Measurements from ENCODE around the gene PRR3.

PRR3 gene

GRCh38 chr6:30556066-30556905 is 809 bp upstream of the PRR3 start, which contains the start of gene GNL1:
Gene GNL1 (minus strand): TSS chr6:30556489. CDS start chr6:30556203, 286 bp downstream.
- under 1% methylated on average over 71 of the region's 71 CpGs for WGBS
- Histone ChIP-seq H3K27me3 (ENCODE audit: insufficient read depth, low read length) (no peaks in the 10 kb centered on the region), H3K4me1 (ENCODE audit: insufficient read depth, low read length) (peaks cover 9% of the 10 kb centered on the region; the same call in 1 of the 2 replicates), H3K27ac (ENCODE audit: low read depth, low read length) (peak within 1 kb of the TSS; percentile 99), H3K4me3 (ENCODE audit: low read length) (peak within 1 kb of the TSS; percentile 81), H3K36me3 (ENCODE audit: insufficient read depth, low read length) (peaks cover 53% of the 10 kb centered on the region), H3K9me3 (ENCODE audit: insufficient read depth, low read depth, low read length) (no peaks in the 10 kb centered on the region), H3K9ac (ENCODE audit: low read depth, low read length) (peak within 1 kb of the TSS; percentile 87)

DNA sequence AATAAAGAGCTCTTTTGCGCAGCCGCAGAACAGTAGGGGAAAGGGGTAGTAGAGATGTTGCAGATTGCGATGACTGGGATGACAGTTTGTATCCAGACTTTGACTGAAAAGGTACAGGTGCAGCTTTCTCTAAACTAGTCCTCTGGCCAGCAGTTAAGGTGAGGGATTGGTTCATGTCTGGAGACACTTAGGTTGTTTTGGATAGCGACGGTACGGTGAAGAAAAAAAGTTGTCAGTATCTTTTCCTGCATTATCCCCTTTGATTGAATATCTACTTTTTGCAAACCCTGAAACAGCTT is 537 bp downstream of the PRR3 start:
- Histone ChIP-seq H3K4me1 (ENCODE audit: insufficient read depth, low read length) (peaks cover 9% of the 10 kb centered on the region; the same call in 1 of the 2 replicates), H3K9ac (ENCODE audit: low read depth, low read length) (peak overlapping the region; percentile 87), H3K27me3 (ENCODE audit: insufficient read depth, low read length) (no peaks in the 10 kb centered on the region), H3K4me3 (ENCODE audit: low read length) (peak overlapping the region; percentile 81), H3K9me3 (ENCODE audit: insufficient read depth, low read depth, low read length) (no peaks in the 10 kb centered on the region), H3K36me3 (ENCODE audit: insufficient read depth, low read length) (peaks cover 53% of the 10 kb centered on the region), H3K27ac (ENCODE audit: low read depth, low read length) (peak overlapping the region; percentile 99)
- WGBS, result 10% methylated on average over 6 of the region's 6 CpGs

- Histone ChIP-seq H3K4me3 (ENCODE audit: low read length) (no peak overlapping the region), H3K4me1 (ENCODE audit: insufficient read depth, low read length) (peaks cover 3% of the 10 kb centered on the region; the same call in 1 of the 2 replicates), H3K36me3 (ENCODE audit: insufficient read depth, low read length) (peaks cover 43% of the 10 kb centered on the region), H3K27me3 (ENCODE audit: insufficient read depth, low read length) (no peaks in the 10 kb centered on the region), H3K9me3 (ENCODE audit: insufficient read depth, low read depth, low read length) (no peaks in the 10 kb centered on the region), H3K9ac (ENCODE audit: low read depth, low read length) (no peak overlapping the region), H3K27ac (ENCODE audit: low read depth, low read length) (no peak overlapping the region)
- no CpG with 5 or more reads among the region's 3 CpGs for WGBS
Observed at GRCh38 chr6:30560930-30561329, 3.8 kb downstream of the PRR3 start.

- peaks cover 3% of the 10 kb centered on the region; the same call in 1 of the 2 replicates for H3K4me1 ChIP-seq (ENCODE audit: insufficient read depth, low read length)
- H3K9me3 ChIP-seq (ENCODE audit: insufficient read depth, low read depth, low read length), result no peaks in the 10 kb centered on the region
- no peak overlapping the region for H3K9ac ChIP-seq (ENCODE audit: low read depth, low read length)
- no peaks in the 10 kb centered on the region for H3K27me3 ChIP-seq (ENCODE audit: insufficient read depth, low read length)
- H3K4me3 ChIP-seq (ENCODE audit: low read length), result no peak overlapping the region
- 96% methylated on average over 14 of the region's 14 CpGs for WGBS
- H3K27ac ChIP-seq (ENCODE audit: low read depth, low read length), result no peak overlapping the region
- H3K36me3 ChIP-seq (ENCODE audit: insufficient read depth, low read length), result peaks cover 43% of the 10 kb centered on the region
Observed at GRCh38 chr6:30562470-30563425, 5.7 kb downstream of the PRR3 start.

DNA sequence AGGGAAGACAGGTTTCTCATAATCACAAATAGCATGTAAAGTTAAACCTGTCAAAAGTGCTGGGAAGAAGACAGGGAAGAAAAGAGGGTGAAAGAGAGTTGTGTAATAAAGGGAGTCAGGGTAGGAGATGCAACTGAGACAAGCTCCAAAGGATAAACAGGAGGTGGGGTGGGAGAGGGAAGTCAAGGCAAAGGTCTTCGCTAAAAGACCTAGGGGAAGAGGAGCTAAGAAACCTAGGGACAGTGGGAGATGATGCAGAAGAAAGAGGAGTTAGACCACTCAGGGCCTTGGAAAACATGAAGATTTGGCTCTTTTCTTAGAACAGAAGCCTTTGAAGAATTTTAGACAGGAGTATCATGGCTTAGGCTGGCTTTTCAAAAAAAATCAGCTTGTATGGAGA is 7.0 kb downstream of the PRR3 start:
- H3K4me3 ChIP-seq (ENCODE audit: low read length), result no peak overlapping the region
- H3K4me1 ChIP-seq (ENCODE audit: insufficient read depth, low read length), result no peaks in the 10 kb centered on the region
- no peak overlapping the region for H3K9ac ChIP-seq (ENCODE audit: low read depth, low read length)
- H3K27me3 ChIP-seq (ENCODE audit: insufficient read depth, low read length), result no peaks in the 10 kb centered on the region
- H3K9me3 ChIP-seq (ENCODE audit: insufficient read depth, low read depth, low read length), result no peaks in the 10 kb centered on the region
- WGBS, result 95% methylated on average over 1 of the region's 1 CpG
- H3K27ac ChIP-seq (ENCODE audit: low read depth, low read length), result no peak overlapping the region
- peaks cover 36% of the 10 kb centered on the region for H3K36me3 ChIP-seq (ENCODE audit: insufficient read depth, low read length)

GRCh38 chr6:30565772-30566171 is 8.7 kb downstream of the PRR3 start:
- H3K27ac ChIP-seq (ENCODE audit: low read depth, low read length), result no peak overlapping the region
- peaks cover 29% of the 10 kb centered on the region for H3K36me3 ChIP-seq (ENCODE audit: insufficient read depth, low read length)
- H3K9me3 ChIP-seq (ENCODE audit: insufficient read depth, low read depth, low read length), result no peaks in the 10 kb centered on the region
- no peak overlapping the region for H3K9ac ChIP-seq (ENCODE audit: low read depth, low read length)
- H3K27me3 ChIP-seq (ENCODE audit: insufficient read depth, low read length), result peaks cover 9% of the 10 kb centered on the region; the same call in 1 of the 2 replicates
- H3K4me1 ChIP-seq (ENCODE audit: insufficient read depth, low read length), result no peaks in the 10 kb centered on the region
- no peak overlapping the region for H3K4me3 ChIP-seq (ENCODE audit: low read length)

DNA sequence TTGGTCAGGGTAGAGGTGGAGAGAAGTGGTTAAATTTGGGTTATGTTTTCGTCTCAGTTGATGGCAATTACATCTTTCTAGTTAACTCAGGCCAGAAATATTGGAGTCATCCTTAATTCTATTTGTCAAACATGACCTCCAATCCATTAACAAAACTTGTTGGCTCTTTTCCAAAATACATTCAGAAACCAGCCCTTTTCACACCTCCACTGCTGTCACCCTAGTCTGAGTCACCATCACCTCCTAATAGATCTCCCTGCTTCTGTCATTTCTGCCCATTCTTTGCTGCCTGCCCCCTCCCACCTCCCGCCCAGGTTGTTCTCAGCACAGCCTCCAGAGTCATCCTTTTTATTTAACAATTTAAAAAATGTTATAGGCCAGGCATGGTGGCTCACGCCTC is 11.2 kb downstream of the PRR3 start:
- H3K9me3 ChIP-seq (ENCODE audit: insufficient read depth, low read depth, low read length), result no peaks in the 10 kb centered on the region
- H3K4me3 ChIP-seq (ENCODE audit: low read length), result no peak overlapping the region
- 76% methylated on average over 3 of the region's 3 CpGs for WGBS
- H3K36me3 ChIP-seq (ENCODE audit: insufficient read depth, low read length), result peaks cover 17% of the 10 kb centered on the region
- H3K9ac ChIP-seq (ENCODE audit: low read depth, low read length), result no peak overlapping the region
- peaks cover 6% of the 10 kb centered on the region for H3K4me1 ChIP-seq (ENCODE audit: insufficient read depth, low read length)
- peaks cover 9% of the 10 kb centered on the region; the same call in 1 of the 2 replicates for H3K27me3 ChIP-seq (ENCODE audit: insufficient read depth, low read length)
- no peak overlapping the region for H3K27ac ChIP-seq (ENCODE audit: low read depth, low read length)

GRCh38 chr6:30570263-30570662 is 13.2 kb downstream of the PRR3 start:
- peaks cover 9% of the 10 kb centered on the region; the same call in 1 of the 2 replicates for H3K27me3 ChIP-seq (ENCODE audit: insufficient read depth, low read length)
- WGBS, result 79% methylated on average over 1 of the region's 1 CpG
- peaks cover 6% of the 10 kb centered on the region for H3K4me1 ChIP-seq (ENCODE audit: insufficient read depth, low read length)
- H3K9me3 ChIP-seq (ENCODE audit: insufficient read depth, low read depth, low read length), result no peaks in the 10 kb centered on the region
- peak overlapping the region; percentile 92 for H3K4me3 ChIP-seq (ENCODE audit: low read length)
- no peak overlapping the region for H3K27ac ChIP-seq (ENCODE audit: low read depth, low read length)
- no peak overlapping the region for H3K9ac ChIP-seq (ENCODE audit: low read depth, low read length)
- peaks cover 24% of the 10 kb centered on the region for H3K36me3 ChIP-seq (ENCODE audit: insufficient read depth, low read length)

DNA sequence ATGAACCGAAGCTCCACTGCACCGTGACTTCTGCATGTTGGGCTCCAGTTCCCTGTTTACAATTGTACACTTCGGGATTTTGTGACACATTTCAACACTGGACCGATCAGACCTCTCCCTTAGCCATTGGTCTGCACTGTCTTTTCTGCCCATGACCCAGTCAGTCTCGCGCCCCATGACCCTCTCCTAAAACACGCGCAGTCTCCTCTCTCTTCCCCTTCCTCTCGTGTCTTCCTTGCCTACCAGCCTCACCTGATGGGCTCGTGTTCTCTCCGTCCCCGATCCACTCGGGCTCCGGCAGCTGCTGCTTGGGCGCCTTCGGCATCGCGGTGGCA is 13.6 kb downstream of the PRR3 start:
- Histone ChIP-seq H3K27ac (ENCODE audit: low read depth, low read length) (no peak overlapping the region), H3K27me3 (ENCODE audit: insufficient read depth, low read length) (peaks cover 9% of the 10 kb centered on the region; the same call in 1 of the 2 replicates), H3K36me3 (ENCODE audit: insufficient read depth, low read length) (peaks cover 28% of the 10 kb centered on the region), H3K4me1 (ENCODE audit: insufficient read depth, low read length) (peaks cover 6% of the 10 kb centered on the region), H3K9ac (ENCODE audit: low read depth, low read length) (peak overlapping the region; percentile 95), H3K4me3 (ENCODE audit: low read length) (peak overlapping the region; percentile 92), H3K9me3 (ENCODE audit: insufficient read depth, low read depth, low read length) (no peaks in the 10 kb centered on the region)
- 8% methylated on average over 18 of the region's 18 CpGs for WGBS

DNA sequence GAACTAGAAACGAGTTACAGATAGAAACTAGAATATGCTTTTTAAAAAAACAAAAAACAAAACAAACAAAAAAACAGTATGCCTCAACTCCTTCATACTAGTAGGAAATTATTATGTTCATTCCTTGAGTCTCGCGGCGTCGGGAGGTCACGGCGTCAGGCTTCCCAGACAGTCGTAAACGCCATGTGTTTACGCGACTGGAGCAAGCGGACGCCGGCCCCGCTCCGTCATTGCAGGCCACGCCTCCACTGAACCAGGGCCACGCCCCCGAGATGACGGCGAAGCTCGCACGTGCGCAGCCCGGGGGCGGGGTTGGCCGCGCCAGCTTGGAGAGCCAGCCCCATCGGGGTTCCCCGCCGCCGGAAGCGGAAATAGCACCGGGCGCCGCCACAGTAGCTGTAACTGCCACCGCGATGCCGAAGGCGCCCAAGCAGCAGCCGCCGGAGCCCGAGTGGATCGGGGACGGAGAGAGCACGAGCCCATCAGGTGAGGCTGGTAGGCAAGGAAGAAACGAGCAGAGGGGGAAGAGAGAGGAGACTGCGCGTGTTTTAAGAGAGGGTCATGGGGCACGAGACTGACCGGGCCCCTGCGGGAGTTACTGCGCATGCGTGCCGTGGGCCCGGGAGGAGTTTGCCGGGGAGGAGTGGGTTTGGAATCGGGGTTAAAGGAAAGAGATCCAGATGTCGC is 14.1 kb downstream of the PRR3 start, which contains the start of gene ABCF1:
TSS of gene ABCF1 (plus strand) at position 368 of the 687 bp plus-strand sequence. CDS start at position 414, 46 bp downstream.
- Histone ChIP-seq H3K27me3 (ENCODE audit: insufficient read depth, low read length) (peaks cover 9% of the 10 kb centered on the region; the same call in 1 of the 2 replicates), H3K36me3 (ENCODE audit: insufficient read depth, low read length) (peaks cover 28% of the 10 kb centered on the region), H3K9me3 (ENCODE audit: insufficient read depth, low read depth, low read length) (no peaks in the 10 kb centered on the region), H3K27ac (ENCODE audit: low read depth, low read length) (peak within 1 kb of the TSS; percentile 91), H3K4me1 (ENCODE audit: insufficient read depth, low read length) (peaks cover 6% of the 10 kb centered on the region), H3K9ac (ENCODE audit: low read depth, low read length) (peak within 1 kb of the TSS; percentile 95), H3K4me3 (ENCODE audit: low read length) (peak within 1 kb of the TSS; percentile 92)
- under 1% methylated on average over 59 of the region's 59 CpGs for WGBS

All from HUES64 (cell line).